Mesangial cell (primary cell): ENCODE measurements around the gene ZNG1B. TPM values are rescaled to one million over a fixed set of nuclear protein-coding genes. Genes with fewer than 3 reads are reported as not detected.

Experiments used
- total RNA-seq: library from RNA; depleted of rRNA; stranded (reverse); fragments of >200 nt; gene quantifications from 2 replicates; pipeline ENCODE4 v1.2.3, GENCODE V29; 2015

Gene ZNG1B
- 7.3 and 8.2 TPM in 2 replicates for total RNA-seq

GRCh38 chr2:113437508-113438465 is at the start of gene ZNG1B:
Gene ZNG1B (plus strand): TSS chr2:113437691. CDS start chr2:113437869, 178 bp downstream.

GRCh38 chr2:113498365-113498764 is 60.9 kb downstream of the ZNG1B start, which contains the start of gene FOXD4L1:
Gene FOXD4L1 (plus strand): TSS chr2:113498665. CDS start chr2:113499257, 592 bp downstream.

Other genes with a start within 250 kb of the ZNG1B start
- 118 and 299 TPM in 2 replicates for gene PAX8, start 158.8 kb upstream of the ZNG1B start, total RNA-seq
- gene FOXD4L1, start 61.0 kb downstream of the ZNG1B start, total RNA-seq = not detected in 2 replicates
- gene RABL2A, start 189.6 kb downstream of the ZNG1B start, total RNA-seq = 3.1 and 12.3 TPM in 2 replicates